Hepatocyte (in vitro differentiated cells): ENCODE data around the gene ARMH4.

ENCODE experiments used
- CTCF ChIP-seq: fragments of 200-600 bp; sonication (generic); IDR thresholded peaks from 2 replicates; pipeline ENCODE4 v1.5.1; 2016; ENCODE audit warnings: antibody characterized with exemption, mild to moderate bottlenecking; ENCODE audit not compliant: poor library complexity
- EZH2 ChIP-seq: fragments of 200-600 bp; sonication (generic); IDR thresholded peaks from 2 replicates; pipeline ENCODE4 v1.6.1; 2016; ENCODE audit warnings: antibody characterized with exemption, mild to moderate bottlenecking, borderline replicate concordance
- EZH2phosphoT487 ChIP-seq: fragments of 200-600 bp; sonication (generic); IDR thresholded peaks from one replicate; pipeline ENCODE4 v1.6.1; 2018; ENCODE audit warnings: antibody characterized with exemption, mild to moderate bottlenecking, low read depth, moderate library complexity; ENCODE audit not compliant: unreplicated experiment, severe bottlenecking

GRCh38 chr14:58130116-58130782 lies 21.8 kb downstream of the ARMH4 start:
- TF ChIP-seq EZH2phosphoT487 = no peak
- TF ChIP-seq CTCF = no peak
- no peak for TF ChIP-seq EZH2
